ENCODE data around the gene KLLN.
"Not testable (repeated sequence)": the region's sequence is repeated elsewhere in the genome, so short reads cannot be mapped to it uniquely, and the experiment has no call there.

DNA sequence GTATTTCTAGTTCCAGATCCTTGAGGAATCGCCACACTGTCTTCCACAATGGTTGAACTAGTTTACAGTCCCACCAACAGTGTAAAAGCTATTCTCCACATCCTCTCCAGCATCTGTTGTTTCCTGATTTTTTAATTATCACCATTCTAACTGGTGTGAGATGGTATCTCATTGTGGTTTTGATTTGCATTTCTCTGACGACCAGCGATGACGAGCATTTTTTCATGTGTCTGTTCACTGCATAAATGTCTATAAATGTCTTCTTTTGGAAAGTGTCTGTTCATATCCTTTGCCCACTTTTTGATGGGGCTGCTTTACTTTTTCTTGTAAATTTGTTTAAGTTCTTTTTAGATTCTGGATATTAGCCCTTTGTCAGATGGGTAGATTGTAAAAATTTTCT, 7.7 kb downstream of the KLLN start:
- TF ChIP-seq POLR2A (IDR thresholded peaks at IDR 0.05); EP300 (IDR thresholded peaks at IDR 0.05; ENCODE audit: low read depth); POLR2AphosphoS5 (IDR thresholded peaks at IDR 0.05): not testable (repeated sequence)

All from transverse colon (tissue), 3 donors.